Measurements from ENCODE around the gene CDC34. TPM values are rescaled to one million over a fixed set of nuclear protein-coding genes. Genes with fewer than 3 reads are reported as not detected.
A peak's percentile ranks its signal among the peaks of the same experiment; 100 is the strongest.

The CDC34 gene
- total RNA-seq, 1 donor from 2014 or later: 124 TPM

DNA sequence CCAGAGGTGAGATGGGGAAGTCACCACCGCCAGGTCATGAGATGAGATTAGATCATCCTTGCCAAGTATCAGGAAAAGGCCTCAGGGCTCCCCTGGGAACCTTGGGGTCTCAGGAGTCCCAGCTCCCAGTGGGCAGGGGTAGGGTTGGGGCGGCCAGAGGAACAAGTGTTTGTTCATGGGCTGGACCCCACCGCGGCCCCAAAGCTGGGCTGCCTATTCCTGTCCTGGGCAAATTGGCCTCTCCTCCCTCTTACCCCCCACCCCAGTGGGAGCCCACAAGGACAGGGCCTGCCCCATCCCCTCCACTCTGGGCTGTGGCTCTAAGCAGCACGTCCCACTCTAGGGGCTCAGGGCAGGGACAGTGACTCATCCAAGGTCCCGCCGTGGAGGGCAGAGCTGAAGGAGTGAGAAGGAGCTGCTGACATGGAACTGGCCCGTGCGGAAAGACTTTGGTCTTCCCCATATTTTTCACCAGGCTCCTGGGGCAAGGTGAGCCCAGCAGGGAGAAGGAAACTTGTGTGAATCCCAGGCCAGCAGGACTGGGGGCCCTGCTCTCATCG, 54.1 kb downstream of the CDC34 start:
- peaks cover 25 to 27% of the 10 kb centered on the region in 2 donors for H3K36me3 ChIP-seq
- TF ChIP-seq, protein P1, sequence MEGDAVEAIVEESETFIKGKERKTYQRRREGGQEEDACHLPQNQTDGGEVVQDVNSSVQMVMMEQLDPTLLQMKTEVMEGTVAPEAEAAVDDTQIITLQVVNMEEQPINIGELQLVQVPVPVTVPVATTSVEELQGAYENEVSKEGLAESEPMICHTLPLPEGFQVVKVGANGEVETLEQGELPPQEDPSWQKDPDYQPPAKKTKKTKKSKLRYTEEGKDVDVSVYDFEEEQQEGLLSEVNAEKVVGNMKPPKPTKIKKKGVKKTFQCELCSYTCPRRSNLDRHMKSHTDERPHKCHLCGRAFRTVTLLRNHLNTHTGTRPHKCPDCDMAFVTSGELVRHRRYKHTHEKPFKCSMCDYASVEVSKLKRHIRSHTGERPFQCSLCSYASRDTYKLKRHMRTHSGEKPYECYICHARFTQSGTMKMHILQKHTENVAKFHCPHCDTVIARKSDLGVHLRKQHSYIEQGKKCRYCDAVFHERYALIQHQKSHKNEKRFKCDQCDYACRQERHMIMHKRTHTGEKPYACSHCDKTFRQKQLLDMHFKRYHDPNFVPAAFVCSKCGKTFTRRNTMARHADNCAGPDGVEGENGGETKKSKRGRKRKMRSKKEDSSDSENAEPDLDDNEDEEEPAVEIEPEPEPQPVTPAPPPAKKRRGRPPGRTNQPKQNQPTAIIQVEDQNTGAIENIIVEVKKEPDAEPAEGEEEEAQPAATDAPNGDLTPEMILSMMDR (IDR thresholded peaks at IDR 0.05): no peak
- no peak overlapping the region for H3K27ac ChIP-seq
- intact Hi-C loops (cut with DNase I): no loop called here
- H3K27me3 ChIP-seq: peaks cover 15% of the 10 kb centered on the region
- H3K4me1 ChIP-seq: peaks cover 2 to 4% of the 10 kb centered on the region in 2 donors
- no peak for DNase-seq (ENCODE audit: low spot score in 2 of 2)
- no peaks in the 10 kb centered on the region for H3K9me3 ChIP-seq
- H3K4me3 ChIP-seq: no peak overlapping the region

DNA sequence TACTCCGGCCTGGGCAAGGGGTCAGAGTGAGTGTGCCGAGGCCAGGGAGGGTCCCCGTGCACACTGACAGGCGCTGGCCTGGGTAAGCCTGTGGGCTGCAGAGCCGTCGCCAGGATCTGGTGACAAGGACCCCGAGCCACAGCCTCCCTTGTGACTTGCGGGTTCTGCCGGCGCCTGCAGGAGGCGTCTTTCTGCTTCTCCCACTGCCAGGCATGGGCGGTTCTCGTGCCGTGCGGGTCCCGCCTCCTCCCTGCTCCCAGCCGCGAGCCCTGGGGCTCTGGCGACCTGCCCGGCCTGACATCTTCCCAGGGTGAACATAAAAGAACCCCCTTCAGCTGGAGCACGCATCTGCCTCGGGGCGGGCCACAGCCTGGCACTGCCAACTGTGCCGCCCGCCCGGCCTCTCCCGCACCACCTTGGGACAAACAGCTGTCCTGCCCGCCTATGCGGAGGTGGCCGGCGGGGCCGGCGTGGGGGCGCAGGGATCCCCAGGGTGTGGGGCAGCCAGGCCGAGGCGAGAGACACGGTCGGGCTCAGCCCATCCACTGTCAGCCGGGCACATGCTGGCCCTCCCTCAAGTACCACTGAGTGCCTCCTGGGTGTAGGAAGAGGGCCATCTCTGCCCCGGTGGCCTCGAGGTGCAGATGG, 56.7 kb downstream of the CDC34 start:
- H3K4me3 ChIP-seq: no peak overlapping the region
- H3K36me3 ChIP-seq: peaks cover 4% of the 10 kb centered on the region in 2 donors
- intact Hi-C loops (cut with DNase I): no loop called here
- DNase-seq (ENCODE audit: low spot score in 2 of 2): no peak
- TF ChIP-seq, protein P1 (IDR thresholded peaks at IDR 0.05): peak in 1 of 3 experiments; percentile 4
- peaks cover 32% of the 10 kb centered on the region for H3K27me3 ChIP-seq
- no peaks in the 10 kb centered on the region for H3K9me3 ChIP-seq
- no peak overlapping the region for H3K27ac ChIP-seq
- H3K4me1 ChIP-seq: peaks cover 2 to 5% of the 10 kb centered on the region in 2 donors

DNA sequence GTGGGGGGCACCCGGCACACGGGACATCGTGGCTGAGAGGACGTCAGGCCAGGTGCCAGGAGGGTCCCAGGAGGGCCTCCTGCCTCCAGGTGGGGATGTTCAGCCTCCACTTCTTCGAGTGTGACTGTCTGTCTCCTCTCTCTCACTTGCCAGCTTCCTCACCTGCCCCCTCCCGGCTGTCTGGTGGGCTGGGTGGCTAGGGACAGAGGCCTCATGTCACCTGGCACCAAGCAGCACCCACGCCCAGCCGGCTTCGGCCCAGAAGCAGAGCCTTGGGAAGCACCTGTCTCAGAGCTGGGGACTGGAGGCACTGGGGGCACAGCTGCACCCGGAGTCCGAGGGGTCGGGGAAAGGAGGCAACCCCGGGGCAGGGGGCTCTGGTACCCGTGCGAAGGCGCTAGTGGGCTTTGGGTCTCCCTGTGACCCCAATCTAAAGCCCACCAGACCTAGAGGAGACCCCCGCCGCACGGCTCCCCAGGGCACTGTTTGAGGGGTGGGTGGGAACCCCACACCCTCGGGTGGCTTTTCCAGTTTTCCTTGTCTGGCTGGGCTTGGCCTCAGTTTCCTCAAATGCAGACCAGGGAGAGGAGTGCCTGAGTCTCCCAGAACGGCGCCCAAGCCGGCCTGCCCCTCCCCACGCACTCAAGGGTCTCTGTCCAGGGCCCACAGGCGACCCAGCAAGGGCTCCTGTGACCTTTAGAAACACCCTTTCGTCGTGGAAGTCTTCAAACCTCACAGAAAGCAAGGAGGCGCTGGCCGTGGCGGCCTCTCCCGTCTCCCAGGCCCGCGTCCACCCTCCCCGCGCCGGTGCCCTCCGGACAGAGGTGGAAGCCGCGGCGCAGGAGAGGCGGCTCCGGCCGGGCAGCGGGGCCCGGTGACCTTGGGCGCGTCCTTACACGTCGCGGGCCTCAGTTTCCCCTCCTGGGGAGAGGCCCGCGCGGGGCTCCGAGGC, 57.5 kb downstream of the CDC34 start:
- Histone ChIP-seq H3K36me3 (no peaks in the 10 kb centered on the region), H3K27me3 (peaks cover 32% of the 10 kb centered on the region)

DNA sequence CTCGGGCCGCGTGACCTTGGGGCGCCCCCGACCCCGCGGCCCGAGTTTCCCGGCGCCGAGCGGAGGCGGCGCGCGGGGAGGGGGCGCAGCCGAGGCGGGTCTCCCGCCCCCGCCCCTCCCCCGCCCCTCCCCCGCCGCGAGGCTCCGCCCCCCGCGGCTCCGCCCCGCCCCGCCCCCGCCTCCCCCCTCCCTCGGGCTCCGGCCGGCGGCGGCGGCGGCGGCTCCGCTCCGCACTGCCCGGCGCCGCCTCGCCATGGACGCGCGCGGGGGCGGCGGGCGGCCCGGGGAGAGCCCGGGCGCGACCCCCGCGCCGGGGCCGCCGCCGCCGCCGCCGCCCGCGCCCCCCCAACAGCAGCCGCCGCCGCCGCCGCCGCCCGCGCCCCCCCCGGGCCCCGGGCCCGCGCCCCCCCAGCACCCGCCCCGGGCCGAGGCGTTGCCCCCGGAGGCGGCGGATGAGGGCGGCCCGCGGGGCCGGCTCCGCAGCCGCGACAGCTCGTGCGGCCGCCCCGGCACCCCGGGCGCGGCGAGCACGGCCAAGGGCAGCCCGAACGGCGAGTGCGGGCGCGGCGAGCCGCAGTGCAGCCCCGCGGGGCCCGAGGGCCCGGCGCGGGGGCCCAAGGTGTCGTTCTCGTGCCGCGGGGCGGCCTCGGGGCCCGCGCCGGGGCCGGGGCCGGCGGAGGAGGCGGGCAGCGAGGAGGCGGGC, 58.3 kb downstream of the CDC34 start, which contains the start of gene HCN2:
HCN2 (plus strand) TSS at position 189 of the 703 bp plus-strand sequence; CDS start at position 254, 65 bp downstream.
- Histone ChIP-seq H3K4me3 (peak within 1 kb of the TSS; percentile 30 to 41), H3K36me3 (no peaks in the 10 kb centered on the region), H3K27ac (no peak within 1 kb of the TSS), H3K9me3 (no peaks in the 10 kb centered on the region), H3K4me1 (peaks cover 2 to 5% of the 10 kb centered on the region in 2 donors), H3K27me3 (peaks cover 32% of the 10 kb centered on the region)
- intact Hi-C loops (cut with DNase I): no loop called here
- TF ChIP-seq, protein P1 (IDR thresholded peaks at IDR 0.05): no peak
- DNase-seq (ENCODE audit: low spot score in 2 of 2): no peak

More for the DNA sequence above, 57.5 kb downstream of the CDC34 start:
- TF ChIP-seq, protein P1 (IDR thresholded peaks at IDR 0.05): no peak
- no peak for DNase-seq (ENCODE audit: low spot score in 2 of 2)
- no peak overlapping the region for H3K27ac ChIP-seq
- intact Hi-C loops (cut with DNase I): no loop called here
- peaks cover 2 to 5% of the 10 kb centered on the region in 2 donors for H3K4me1 ChIP-seq
- H3K9me3 ChIP-seq: no peaks in the 10 kb centered on the region
- peak overlapping the region in 1 of 2 donors; percentile 41 for H3K4me3 ChIP-seq

DNA sequence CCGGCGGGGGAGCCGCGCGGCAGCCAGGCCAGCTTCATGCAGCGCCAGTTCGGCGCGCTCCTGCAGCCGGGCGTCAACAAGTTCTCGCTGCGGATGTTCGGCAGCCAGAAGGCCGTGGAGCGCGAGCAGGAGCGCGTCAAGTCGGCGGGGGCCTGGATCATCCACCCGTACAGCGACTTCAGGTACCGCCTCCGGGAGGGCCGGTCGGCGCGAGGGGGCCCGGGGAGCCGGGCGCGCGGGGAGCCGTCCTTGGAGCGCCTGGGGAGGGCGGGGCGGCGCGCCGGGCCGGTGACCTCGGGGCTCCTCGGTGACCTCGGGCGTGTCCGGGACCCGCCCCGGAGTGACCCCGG, 58.8 kb downstream of the CDC34 start:
- H3K36me3 ChIP-seq: no peaks in the 10 kb centered on the region
- TF ChIP-seq, protein P1 (IDR thresholded peaks at IDR 0.05): no peak
- no peaks in the 10 kb centered on the region for H3K9me3 ChIP-seq
- peaks cover 2 to 5% of the 10 kb centered on the region in 2 donors for H3K4me1 ChIP-seq
- peak overlapping the region; percentile 22 to 30 for H3K4me3 ChIP-seq
- intact Hi-C loops (cut with DNase I): no loop called here
- H3K27me3 ChIP-seq: peaks cover 32% of the 10 kb centered on the region
- H3K27ac ChIP-seq: no peak overlapping the region
- DNase-seq (ENCODE audit: low spot score in 2 of 2): no peak

Data from ascending aorta (tissue), 2 donors.